GM12878 (cell line): Measurements from ENCODE around the gene SPATA31C1. TPM values are rescaled to one million over a fixed set of nuclear protein-coding genes. Genes with fewer than 3 reads are reported as not detected.

Source experiments
- ATAC-seq: fragments of 200-7000 bp; cut with Tn5 transposase; 3 replicates; pipeline ENCODE4 v1.9.1; 2020; ENCODE audit warnings: mild to moderate bottlenecking, moderate library complexity
- BruUV-seq: library from RNA; stranded (reverse); fragments of 400-500 nt; replicated peaks from 2 replicates; lab custom pipeline; 2021; lab: Mats Ljungman, UMichigan
- CTCF ChIA-PET: fragments of 300-600 bp; sonication (Branson Sonifier 250); formaldehyde crosslinking; extraction: SDS; loops from one replicate; lab custom pipeline; 2021; ENCODE audit warnings: inconsistent platforms; lab: Yijun Ruan, JAX
- POLR2A ChIA-PET: fragments of 350-600 bp; formaldehyde crosslinking; extraction: SDS; loops from one replicate; lab custom pipeline; 2021; ENCODE audit warnings: inconsistent platforms; lab: Charles Lee
- RAD21 ChIA-PET: fragments of 300-600 bp; sonication (Branson Sonifier 250); formaldehyde crosslinking; loops from one replicate; lab custom pipeline; 2023; ENCODE audit warnings: antibody characterized with exemption; ENCODE audit not compliant: unreplicated experiment; lab: Charles Lee
- SMC1A ChIA-PET: fragments of 300-600 bp; sonication (Branson Sonifier 250); formaldehyde crosslinking; loops from one replicate; lab custom pipeline; 2023; ENCODE audit not compliant: unreplicated experiment, uncharacterized antibody; lab: Charles Lee
- DNase-seq: peaks from one replicate; pipeline ENCODE4 v3.0.0-alpha.2; 2011; ENCODE audit warnings: low read depth, low spot score
- FAIRE-seq: peaks from 3 replicates; lab custom pipeline; 2011; peaks lifted over from hg19 to GRCh38; lab: Jason Lieb, UNC
- H2AFZ ChIP-seq: 2 replicates; pipeline ENCODE4 v1.6.0; 2011; ENCODE audit warnings: low read depth, low read length, control low read depth; ENCODE audit not compliant: control insufficient read depth
- H3K27ac ChIP-seq: 2 replicates; pipeline ENCODE4 v1.5.1; 2011; ENCODE audit warnings: control low read depth; ENCODE audit not compliant: control insufficient read depth, insufficient read depth
- H3K27me3 ChIP-seq, 2 experiments: replicated peaks in 1 of 2; 2 replicates each; pipeline versions ENCODE4 v1.6.0 to v1.6.1; 2011; ENCODE audit warnings: low read length in 1 of 2; ENCODE audit not compliant: control insufficient read depth in 2 of 2, insufficient read depth in 2 of 2
- H3K36me3 ChIP-seq, 2 experiments: 2 replicates each; pipeline ENCODE4 v1.5.1; 2011; ENCODE audit warnings: low read length in 1 of 2; ENCODE audit not compliant: control insufficient read depth in 2 of 2, insufficient read depth in 2 of 2
- H3K4me1 ChIP-seq: 2 replicates; pipeline ENCODE4 v1.6.1; 2011; ENCODE audit warnings: mild to moderate bottlenecking, low read length, moderate library complexity, mixed read lengths; ENCODE audit not compliant: control insufficient read depth, insufficient read depth
- H3K4me2 ChIP-seq: 2 replicates; pipeline ENCODE4 v1.6.0; 2011; ENCODE audit warnings: control low read depth; ENCODE audit not compliant: control insufficient read depth, insufficient read depth
- H3K4me3 ChIP-seq: fragments of 200-600 bp; sonication (generic); 2 replicates; pipeline ENCODE4 v1.5.1; 2016
- H3K79me2 ChIP-seq: 2 replicates; pipeline ENCODE4 v1.6.0; 2011; ENCODE audit warnings: low read length; ENCODE audit not compliant: control insufficient read depth, insufficient read depth
- H3K9ac ChIP-seq: 2 replicates; pipeline ENCODE4 v1.8.0; 2011; ENCODE audit warnings: low read length, control low read depth, mixed read lengths; ENCODE audit not compliant: control insufficient read depth, insufficient read depth
- H3K9me3 ChIP-seq: replicated peaks from 3 replicates; pipeline ENCODE4 v1.5.1; 2011; ENCODE audit warnings: mild to moderate bottlenecking, low read length; ENCODE audit not compliant: control insufficient read depth, insufficient read depth
- H4K20me1 ChIP-seq: 2 replicates; pipeline ENCODE4 v1.6.0; 2011; ENCODE audit not compliant: control insufficient read depth, insufficient read depth
- BACH1 ChIP-seq: fragments of 450-650 bp; IDR thresholded peaks from 2 replicates; pipeline ENCODE4 v1.6.1; 2017; ENCODE audit warnings: mild to moderate bottlenecking, borderline replicate concordance
- BCL11A ChIP-seq: IDR thresholded peaks from 2 replicates; pipeline ENCODE4 v1.6.1; 2011; ENCODE audit warnings: low read depth, low read length
- CBX5 ChIP-seq: sonication (generic); IDR thresholded peaks from 2 replicates; pipeline ENCODE4 v1.6.1; 2016; ENCODE audit warnings: low read depth, moderate library complexity, mild to moderate bottlenecking, inconsistent platforms
- HDAC6 ChIP-seq: fragments of 200-600 bp; sonication (generic); IDR thresholded peaks from one replicate; pipeline ENCODE4 v1.8.0; 2017; ENCODE audit warnings: antibody characterized with exemption; ENCODE audit not compliant: unreplicated experiment
- IKZF2 ChIP-seq, 2 experiments: fragments of 450-650 bp; IDR thresholded peaks; 2 replicates each; pipeline ENCODE4 v1.6.1; 2017; ENCODE audit warnings: mild to moderate bottlenecking in 2 of 2, moderate library complexity in 2 of 2
- NFIC ChIP-seq: IDR thresholded peaks from 2 replicates; pipeline ENCODE4 v1.6.1; 2012; ENCODE audit warnings: low read depth, mild to moderate bottlenecking, inconsistent platforms, low read length, moderate library complexity
- NFYA ChIP-seq: IDR thresholded peaks from 2 replicates; pipeline ENCODE4 v1.6.1; 2011; ENCODE audit warnings: low read depth, mild to moderate bottlenecking, low read length, improper control_type of control experiment, borderline replicate concordance
- NR2C2 ChIP-seq: IDR thresholded peaks from 2 replicates; pipeline ENCODE4 v1.6.1; 2011; ENCODE audit warnings: borderline replicate concordance, low read depth; ENCODE audit not compliant: control insufficient read depth, insufficient read length
- NR2F1 ChIP-seq: fragments of 450-650 bp; conservative IDR thresholded peaks from 2 replicates; pipeline ENCODE4 v1.6.1; 2017; ENCODE audit warnings: mild to moderate bottlenecking
- PML ChIP-seq: IDR thresholded peaks from 2 replicates; pipeline ENCODE4 v1.6.1; 2012; ENCODE audit warnings: low read length, inconsistent platforms
- POLR2AphosphoS2 ChIP-seq: IDR thresholded peaks from 2 replicates; pipeline ENCODE4 v1.6.1; 2011; ENCODE audit warnings: low read depth, mild to moderate bottlenecking, low read length, improper control_type of control experiment, moderate library complexity
- RAD51 ChIP-seq: fragments of 450-650 bp; IDR thresholded peaks from 2 replicates; pipeline ENCODE4 v1.6.1; 2016; ENCODE audit warnings: moderate library complexity, mild to moderate bottlenecking, inconsistent platforms
- SMAD5 ChIP-seq: IDR thresholded peaks from 2 replicates; pipeline ENCODE4 v1.6.1; 2016; ENCODE audit warnings: antibody characterized with exemption, low read depth
- TARDBP ChIP-seq: IDR thresholded peaks from 2 replicates; pipeline ENCODE4 v1.6.1; 2016; ENCODE audit warnings: borderline replicate concordance
- ZNF384 ChIP-seq: IDR thresholded peaks from 2 replicates; pipeline ENCODE4 v1.6.1; 2012; ENCODE audit warnings: low read depth, mild to moderate bottlenecking, low read length, improper control_type of control experiment, borderline replicate concordance
- WGBS: methylation state at CpG from one replicate; pipeline ENCODE4 v1.1.6; 2016; ENCODE audit warnings: low lambda C conversion rate; ENCODE audit not compliant: insufficient replicate concordance, insufficient coverage; ENCODE audit errors: missing lambda C conversion rate; 5-methylcytosine and 5-hydroxymethylcytosine counted together
- in situ Hi-C: fragments of 300-500 bp; cut with MboI; formaldehyde crosslinking; loops from 9 replicates; pipeline ENCODE4 v1.14.3; 2018; ENCODE audit warnings: mixed read lengths
- intact Hi-C: fragments of 100-400 bp; cut with micrococcal nuclease; formaldehyde crosslinking; loops from one replicate; pipeline ENCODE4 v1.14.2; 2022; ENCODE audit not compliant: unreplicated experiment
- polyA plus RNA-seq, 11 experiments: library from polyadenylated mRNA; depleted of rRNA in 4 of 11; unstranded in 6 of 11; stranded (reverse) in 5 of 11; fragments of >200 nt; fragmentation: Nextera tagmentation in 4 of 11; fragmentation: Illumina TruSeq in 1 of 11; extraction: Ambion mirVana in 4 of 11; extraction: Trizol in 1 of 11; gene quantifications; 1 replicate in 1 of 11; 2 replicates in 10 of 11; pipeline versions ENCODE4 v1.2.1 to v1.2.3, GENCODE V29; 2011 to 2016; ENCODE audit warnings: inconsistent platforms in 2 of 11, missing spikeins in 2 of 11, low read depth in 1 of 11
- total RNA-seq, 4 experiments: library from RNA; depleted of rRNA in 3 of 4; stranded (reverse); fragments of >200 nt in 3 of 4; fragmentation: Illumina TruSeq in 1 of 4; extraction: Trizol in 1 of 4; gene quantifications; 2 replicates each; pipeline versions ENCODE4 v1.2.1 to v1.2.3, GENCODE V29; 2013 to 2021
- TF ChIP-seq, protein P1 (sequence below): fragments of 450-650 bp; formaldehyde crosslinking; IDR thresholded peaks from 2 replicates; pipeline ENCODE4 v1.4.0; 2020; ENCODE audit warnings: mild to moderate bottlenecking, moderate library complexity
- TF ChIP-seq, protein P2 (sequence below), 3 experiments: IDR thresholded peaks in 2 of 3; conservative IDR thresholded peaks in 1 of 3; 2 replicates each; pipeline ENCODE4 v1.5.1; 2011; ENCODE audit warnings: low read depth in 3 of 3, low read length in 3 of 3, mild to moderate bottlenecking in 3 of 3, control low read depth in 2 of 3, moderate library complexity in 2 of 3, inconsistent platforms in 1 of 3, mixed read lengths in 1 of 3; ENCODE audit not compliant: control insufficient read depth in 2 of 3, insufficient read depth in 1 of 3; ENCODE audit errors: extremely low read depth in 1 of 3

Gene SPATA31C1
- total and polyA plus RNA-seq, 10 of the 15 experiments (the other 5 are each of a cell fraction or from before 2014, with no cell fraction given) = not detected

DNA sequence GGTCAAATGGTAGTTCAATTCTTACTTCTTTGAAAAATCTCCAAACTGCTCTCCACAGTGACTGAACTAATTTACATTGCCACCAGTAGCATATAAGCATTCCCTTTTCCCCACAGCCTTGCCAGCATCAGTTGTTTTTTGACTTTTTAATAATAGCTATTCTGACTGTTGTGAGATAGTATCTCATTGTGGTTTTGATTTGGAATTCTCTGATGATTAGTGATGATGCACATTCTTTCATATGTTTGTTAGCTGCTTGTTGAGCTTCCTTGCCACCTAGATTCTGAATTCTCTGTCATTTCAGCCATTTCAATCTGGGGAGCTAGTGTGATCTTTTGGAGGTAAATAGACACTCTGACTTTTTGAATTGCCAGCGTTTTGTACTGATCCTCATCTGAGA, 32.5 kb downstream of the SPATA31C1 start:
- peaks cover 2% of the 10 kb centered on the region for H3K9me3 ChIP-seq
- POLR2A ChIA-PET = no interaction called here
- intact Hi-C loops = loop anchor here (5.0 to 10.0 kb wide), 3 partner anchors 437 to 1045 kb away; partner anchors contain the start of genes S1PR3 and SPIN1
- H3K9ac ChIP-seq = no peak overlapping the region
- TF ChIP-seq POLR2AphosphoS2 = no peak
- TF ChIP-seq, protein P1, sequence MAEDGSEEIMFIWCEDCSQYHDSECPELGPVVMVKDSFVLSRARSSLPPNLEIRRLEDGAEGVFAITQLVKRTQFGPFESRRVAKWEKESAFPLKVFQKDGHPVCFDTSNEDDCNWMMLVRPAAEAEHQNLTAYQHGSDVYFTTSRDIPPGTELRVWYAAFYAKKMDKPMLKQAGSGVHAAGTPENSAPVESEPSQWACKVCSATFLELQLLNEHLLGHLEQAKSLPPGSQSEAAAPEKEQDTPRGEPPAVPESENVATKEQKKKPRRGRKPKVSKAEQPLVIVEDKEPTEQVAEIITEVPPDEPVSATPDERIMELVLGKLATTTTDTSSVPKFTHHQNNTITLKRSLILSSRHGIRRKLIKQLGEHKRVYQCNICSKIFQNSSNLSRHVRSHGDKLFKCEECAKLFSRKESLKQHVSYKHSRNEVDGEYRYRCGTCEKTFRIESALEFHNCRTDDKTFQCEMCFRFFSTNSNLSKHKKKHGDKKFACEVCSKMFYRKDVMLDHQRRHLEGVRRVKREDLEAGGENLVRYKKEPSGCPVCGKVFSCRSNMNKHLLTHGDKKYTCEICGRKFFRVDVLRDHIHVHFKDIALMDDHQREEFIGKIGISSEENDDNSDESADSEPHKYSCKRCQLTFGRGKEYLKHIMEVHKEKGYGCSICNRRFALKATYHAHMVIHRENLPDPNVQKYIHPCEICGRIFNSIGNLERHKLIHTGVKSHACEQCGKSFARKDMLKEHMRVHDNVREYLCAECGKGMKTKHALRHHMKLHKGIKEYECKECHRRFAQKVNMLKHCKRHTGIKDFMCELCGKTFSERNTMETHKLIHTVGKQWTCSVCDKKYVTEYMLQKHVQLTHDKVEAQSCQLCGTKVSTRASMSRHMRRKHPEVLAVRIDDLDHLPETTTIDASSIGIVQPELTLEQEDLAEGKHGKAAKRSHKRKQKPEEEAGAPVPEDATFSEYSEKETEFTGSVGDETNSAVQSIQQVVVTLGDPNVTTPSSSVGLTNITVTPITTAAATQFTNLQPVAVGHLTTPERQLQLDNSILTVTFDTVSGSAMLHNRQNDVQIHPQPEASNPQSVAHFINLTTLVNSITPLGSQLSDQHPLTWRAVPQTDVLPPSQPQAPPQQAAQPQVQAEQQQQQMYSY (CRISPR knock-in tag) = no peak
- no peak for TF ChIP-seq NFIC
- TF ChIP-seq NR2F1 = no peak
- no peak for TF ChIP-seq BCL11A
- TF ChIP-seq NFYA = no peak
- TF ChIP-seq CBX5 = no peak
- TF ChIP-seq RAD51 = no peak
- TF ChIP-seq PML = no peak
- no peak for TF ChIP-seq SMAD5
- no peak for TF ChIP-seq HDAC6
- no peak for TF ChIP-seq ZNF384
- TF ChIP-seq TARDBP = no peak
- no peak for TF ChIP-seq BACH1
- no peak for TF ChIP-seq NR2C2
- TF ChIP-seq, protein P2, sequence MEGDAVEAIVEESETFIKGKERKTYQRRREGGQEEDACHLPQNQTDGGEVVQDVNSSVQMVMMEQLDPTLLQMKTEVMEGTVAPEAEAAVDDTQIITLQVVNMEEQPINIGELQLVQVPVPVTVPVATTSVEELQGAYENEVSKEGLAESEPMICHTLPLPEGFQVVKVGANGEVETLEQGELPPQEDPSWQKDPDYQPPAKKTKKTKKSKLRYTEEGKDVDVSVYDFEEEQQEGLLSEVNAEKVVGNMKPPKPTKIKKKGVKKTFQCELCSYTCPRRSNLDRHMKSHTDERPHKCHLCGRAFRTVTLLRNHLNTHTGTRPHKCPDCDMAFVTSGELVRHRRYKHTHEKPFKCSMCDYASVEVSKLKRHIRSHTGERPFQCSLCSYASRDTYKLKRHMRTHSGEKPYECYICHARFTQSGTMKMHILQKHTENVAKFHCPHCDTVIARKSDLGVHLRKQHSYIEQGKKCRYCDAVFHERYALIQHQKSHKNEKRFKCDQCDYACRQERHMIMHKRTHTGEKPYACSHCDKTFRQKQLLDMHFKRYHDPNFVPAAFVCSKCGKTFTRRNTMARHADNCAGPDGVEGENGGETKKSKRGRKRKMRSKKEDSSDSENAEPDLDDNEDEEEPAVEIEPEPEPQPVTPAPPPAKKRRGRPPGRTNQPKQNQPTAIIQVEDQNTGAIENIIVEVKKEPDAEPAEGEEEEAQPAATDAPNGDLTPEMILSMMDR (IDR thresholded peaks at IDR 0.05 in 2 of 3, conservative IDR thresholded peaks at IDR 0.05 in 1 of 3; ENCODE audit: control insufficient read depth in 2 of 3, extremely low read depth in 1 of 3, insufficient read depth in 1 of 3, low read depth in 3 of 3, low read length in 3 of 3) = no peak
- TF ChIP-seq IKZF2 (IDR thresholded peaks at IDR 0.05) = no peak
- TF ChIP-seq, all 136 proteins: peak for 0
- SMC1A ChIA-PET = no interaction called here
- Histone ChIP-seq H3K4me2 (no peak overlapping the region), H3K27me3 (no peaks in the 10 kb centered on the region), H3K36me3 (no peaks in the 10 kb centered on the region), H3K27ac (no peak overlapping the region), H3K79me2 (no peaks in the 10 kb centered on the region), H2AFZ (no peak overlapping the region), H3K4me3 (no peak overlapping the region), H3K4me1 (no peaks in the 10 kb centered on the region), H4K20me1 (no peaks in the 10 kb centered on the region)
- ATAC-seq (no peak), FAIRE-seq (no peak), DNase-seq (no peak)
- 6% methylated on average over 1 of the region's 1 CpG for WGBS
- in situ Hi-C loops = loop anchor here (5.0 to 10.0 kb wide), 2 partner anchors 627 to 1055 kb away; no protein-coding TSS in a partner anchor
- CTCF ChIA-PET = interaction anchor here (0.6 kb wide), 1 partner anchor 1965 kb away, joined by 4 read pairs; no protein-coding TSS in a partner anchor
- BruUV-seq = no TSS peak
- RAD21 ChIA-PET = no interaction called here
